Amniotic stem cell (primary cell): ENCODE data around the gene TLR3.
"Not testable (repeated sequence)": the region's sequence is repeated elsewhere in the genome, so short reads cannot be mapped to it uniquely, and the experiment has no call there.

Source experiments
- DNase-seq: peaks from one replicate; lab custom pipeline; 2025; lab: John Stamatoyannopoulos, UW

TLR3 gene

GRCh38 chr4:186050135-186050534 is 18.8 kb upstream of the TLR3 start:
- not testable (repeated sequence) for DNase-seq

- no peak for DNase-seq
These were observed 17.9 kb upstream of the TLR3 start for GRCh38 chr4:186051096-186051495.

DNA sequence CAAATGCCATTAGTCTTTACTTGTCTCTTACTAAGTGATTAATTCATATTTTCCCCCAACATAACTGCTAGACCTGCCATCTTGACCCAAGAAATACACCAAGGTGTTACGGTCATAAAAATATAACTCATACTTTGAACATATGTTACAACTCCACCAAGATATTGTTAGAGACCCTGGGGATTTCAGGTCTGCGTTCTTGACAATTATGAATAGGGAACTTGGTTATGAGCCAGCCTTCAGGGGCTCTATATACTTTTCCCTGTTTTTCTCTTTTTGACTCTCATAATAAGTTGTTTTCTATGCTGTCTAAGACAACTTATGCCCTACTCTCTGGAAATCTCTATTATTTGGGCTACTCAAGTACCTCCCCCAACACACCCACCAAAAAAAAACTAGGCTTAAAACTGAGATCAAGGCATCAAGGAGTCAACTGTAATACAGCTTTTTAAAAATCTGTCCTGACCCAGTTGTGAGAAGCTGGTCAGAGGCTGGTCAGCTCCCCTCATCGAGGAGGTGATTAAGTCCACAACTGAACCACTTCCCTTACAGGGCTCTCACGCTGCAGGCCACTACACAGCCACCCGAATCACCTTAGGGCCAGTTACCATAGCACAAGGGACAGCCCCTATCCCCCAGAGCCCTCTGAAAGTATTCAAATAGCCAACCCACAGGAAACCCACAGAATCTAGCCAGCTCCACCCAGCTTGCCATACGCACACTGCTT is 10.5 kb upstream of the TLR3 start:
- DNase-seq, result no peak

GRCh38 chr4:186058980-186059316 is 10.0 kb upstream of the TLR3 start:
- no peak for DNase-seq

DNA sequence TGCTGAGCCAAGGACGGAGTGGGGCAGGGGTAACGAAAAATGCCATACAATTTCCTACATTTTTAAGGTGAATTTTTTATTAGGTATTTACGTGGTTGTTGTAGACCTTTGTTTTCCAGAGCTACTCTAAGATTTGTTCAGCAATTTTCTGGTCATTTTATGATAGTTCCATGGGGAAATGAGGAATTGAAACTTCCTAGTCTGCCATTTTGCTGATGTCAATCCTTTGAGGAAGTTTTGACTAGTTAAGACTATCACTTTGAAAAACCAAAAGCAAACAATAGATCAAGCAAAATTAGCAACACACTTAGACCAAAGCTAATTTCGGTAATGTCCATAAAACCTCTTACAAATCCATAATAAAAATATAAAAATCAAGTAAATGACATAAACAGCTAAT is 7.0 kb upstream of the TLR3 start:
- no peak for DNase-seq

GRCh38 chr4:186067757-186068385 is 1.1 kb upstream of the TLR3 start:
- no peak for DNase-seq

DNA sequence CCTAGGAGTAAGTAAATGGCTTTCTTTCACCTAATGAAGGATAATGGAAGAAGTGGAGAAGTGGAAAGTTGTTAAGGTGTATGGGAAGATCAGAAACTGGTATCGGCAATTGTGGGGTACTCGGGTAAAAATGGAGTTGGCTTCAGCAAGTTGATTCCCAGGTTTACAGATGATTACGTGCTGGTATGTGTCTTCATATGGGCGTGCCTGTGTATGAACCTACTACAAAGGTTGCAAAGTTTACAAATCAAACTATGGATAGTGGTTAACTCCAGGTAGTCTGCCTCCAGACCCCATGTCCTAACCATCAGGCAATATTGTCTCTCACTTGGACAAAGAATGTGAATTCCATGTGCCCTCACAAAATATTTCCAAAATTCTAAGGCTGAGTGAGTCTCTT is 773 bp downstream of the TLR3 start:
- DNase-seq, result no peak

- no peak for DNase-seq
These were observed 3.6 kb downstream of the TLR3 start for GRCh38 chr4:186072516-186072915.

DNA sequence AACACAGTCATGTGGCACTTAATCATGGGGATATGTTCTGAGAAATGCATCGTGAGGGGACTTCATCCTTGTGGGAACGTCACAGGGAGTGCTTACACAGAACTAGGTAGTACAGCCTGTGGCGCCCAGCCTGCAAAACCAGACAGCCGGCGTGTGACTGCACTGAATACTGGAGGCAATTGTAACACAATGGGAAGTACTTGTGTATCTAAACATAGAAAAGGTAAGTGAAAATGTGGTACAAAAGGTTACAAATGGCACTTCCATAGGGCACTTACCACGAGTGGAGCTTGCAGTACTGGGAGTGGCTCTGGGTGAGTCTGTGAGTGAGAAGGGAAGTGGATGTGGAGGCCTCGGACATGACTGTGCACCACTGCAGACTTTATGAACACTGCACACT is 5.2 kb downstream of the TLR3 start:
- DNase-seq, result no peak

DNA sequence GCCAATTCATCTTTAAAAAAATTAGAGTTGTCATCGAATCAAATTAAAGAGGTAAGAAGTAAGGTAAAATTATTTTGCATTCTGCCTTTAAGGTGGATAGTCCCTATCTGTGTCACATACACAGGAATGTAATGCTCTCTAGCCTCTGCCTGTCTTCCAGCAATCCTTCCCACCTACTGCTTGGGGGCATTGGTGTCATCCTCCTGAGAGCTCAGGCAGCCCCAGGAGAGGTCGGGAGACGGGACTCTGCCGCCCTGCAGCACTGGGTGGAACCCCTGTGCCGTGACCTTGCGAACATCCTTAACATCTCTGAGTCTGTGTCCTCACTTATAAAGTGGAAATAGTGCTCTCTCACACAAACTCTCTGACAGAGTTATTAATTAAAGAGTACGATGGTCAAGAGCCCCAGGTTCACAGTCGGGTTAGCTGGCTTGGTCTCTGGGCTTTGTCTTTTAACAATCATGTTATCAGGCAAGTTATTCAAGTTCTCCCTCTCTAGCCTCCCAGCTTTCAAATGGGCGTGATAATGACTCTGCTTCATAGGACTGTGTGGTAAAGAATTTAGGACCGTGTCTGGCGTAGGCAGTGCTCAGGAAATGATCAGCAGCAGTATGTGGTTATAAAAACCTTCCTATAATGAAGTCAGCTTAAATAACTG is 10.2 kb downstream of the TLR3 start:
- DNase-seq, result no peak

GRCh38 chr4:186079694-186080093 is 10.7 kb downstream of the TLR3 start:
- no peak for DNase-seq

DNA sequence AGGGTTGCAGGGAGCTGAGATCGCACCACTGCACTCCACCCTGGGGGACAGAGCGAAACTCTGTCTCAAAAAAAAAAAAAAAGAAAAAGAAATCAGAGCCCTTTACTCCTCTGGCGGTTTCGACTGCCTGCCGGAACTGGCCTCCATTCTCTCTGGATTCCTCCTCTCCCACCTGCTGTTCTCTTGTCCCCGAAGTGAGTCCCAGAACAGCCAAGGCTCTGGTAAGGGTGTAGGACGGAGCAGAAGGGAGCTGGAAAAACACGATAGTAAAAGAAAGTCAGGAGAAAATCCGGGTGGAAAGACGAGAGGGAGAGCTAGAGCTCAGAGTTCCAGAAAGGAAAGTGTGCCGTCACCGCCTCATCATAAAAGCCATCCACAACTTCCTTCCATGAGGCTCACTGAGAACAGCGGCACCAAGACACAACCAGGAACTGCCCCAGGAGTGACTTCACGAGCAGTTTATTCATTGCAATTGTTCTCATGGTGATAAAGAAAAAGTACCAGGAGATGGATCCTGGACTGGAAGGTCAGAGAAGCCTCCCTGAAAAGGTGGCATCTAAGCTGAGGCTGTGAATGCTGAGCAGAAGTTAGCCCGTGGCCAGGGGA is 12.3 kb downstream of the TLR3 start:
- no peak for DNase-seq

DNA sequence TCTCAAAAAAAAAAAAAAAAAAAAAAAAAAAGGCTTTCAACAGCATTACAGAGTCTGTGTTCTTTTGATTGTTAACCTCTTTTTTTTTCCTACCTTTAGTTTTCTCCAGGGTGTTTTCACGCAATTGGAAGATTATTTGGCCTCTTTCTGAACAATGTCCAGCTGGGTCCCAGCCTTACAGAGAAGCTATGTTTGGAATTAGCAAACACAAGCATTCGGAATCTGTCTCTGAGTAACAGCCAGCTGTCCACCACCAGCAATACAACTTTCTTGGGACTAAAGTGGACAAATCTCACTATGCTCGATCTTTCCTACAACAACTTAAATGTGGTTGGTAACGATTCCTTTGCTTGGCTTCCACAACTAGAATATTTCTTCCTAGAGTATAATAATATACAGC is 13.3 kb downstream of the TLR3 start:
- DNase-seq, result no peak

- no peak for DNase-seq
These were observed 19.6 kb downstream of the TLR3 start for GRCh38 chr4:186088523-186088922.

DNA sequence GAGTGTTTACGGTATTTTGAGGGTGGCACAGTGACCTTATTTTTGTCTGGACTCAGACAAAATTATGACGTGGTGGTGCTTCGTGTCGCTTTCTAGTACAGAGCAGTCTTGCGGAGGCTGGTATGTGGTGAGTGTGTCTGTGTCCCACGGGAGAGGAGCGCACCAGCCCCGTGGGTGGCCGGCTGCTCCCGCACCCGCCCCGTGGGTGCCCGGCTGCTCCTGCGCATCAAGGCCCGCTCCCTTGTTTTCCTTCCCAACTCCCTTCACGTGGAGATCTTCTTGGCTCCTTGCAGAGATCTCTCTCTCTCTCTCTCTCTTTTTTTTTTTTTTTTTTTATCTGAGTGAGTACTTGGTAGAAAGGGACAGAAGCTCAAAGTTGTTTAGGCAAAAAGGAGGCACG is 23.3 kb downstream of the TLR3 start:
- no peak for DNase-seq

- DNase-seq, result no peak
These were observed 26.4 kb downstream of the TLR3 start for GRCh38 chr4:186095406-186095805.

GRCh38 chr4:186096681-186097165 is 27.8 kb downstream of the TLR3 start:
- no peak for DNase-seq

- no peak for DNase-seq
These were observed 28.4 kb downstream of the TLR3 start for GRCh38 chr4:186097386-186097785.

DNA sequence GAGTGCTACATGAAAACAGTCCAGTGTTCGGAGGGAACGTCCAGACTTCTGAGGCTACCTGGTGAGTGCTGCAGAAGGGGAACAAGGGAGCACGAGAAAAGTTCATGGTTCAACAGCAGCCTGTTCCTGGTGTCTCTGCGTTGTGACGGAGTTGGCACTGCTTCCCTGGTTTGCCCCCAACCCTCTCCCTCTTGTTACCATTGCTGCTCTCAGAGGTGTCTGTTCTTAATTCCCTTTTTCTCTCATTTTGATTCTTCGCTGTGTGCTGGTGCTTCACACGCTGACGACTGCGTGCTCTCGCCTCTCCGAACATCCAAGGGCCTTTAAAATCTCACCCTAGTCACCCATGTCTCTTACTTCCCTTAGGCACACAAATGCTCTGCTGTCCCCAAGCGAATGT is 34.0 kb downstream of the TLR3 start:
- no peak for DNase-seq

GRCh38 chr4:186104114-186104889 is 35.3 kb downstream of the TLR3 start, which contains the start of gene FAM149A:
Gene FAM149A, plus strand, starts transcription at chr4:186104704.
- no peak for DNase-seq

DNA sequence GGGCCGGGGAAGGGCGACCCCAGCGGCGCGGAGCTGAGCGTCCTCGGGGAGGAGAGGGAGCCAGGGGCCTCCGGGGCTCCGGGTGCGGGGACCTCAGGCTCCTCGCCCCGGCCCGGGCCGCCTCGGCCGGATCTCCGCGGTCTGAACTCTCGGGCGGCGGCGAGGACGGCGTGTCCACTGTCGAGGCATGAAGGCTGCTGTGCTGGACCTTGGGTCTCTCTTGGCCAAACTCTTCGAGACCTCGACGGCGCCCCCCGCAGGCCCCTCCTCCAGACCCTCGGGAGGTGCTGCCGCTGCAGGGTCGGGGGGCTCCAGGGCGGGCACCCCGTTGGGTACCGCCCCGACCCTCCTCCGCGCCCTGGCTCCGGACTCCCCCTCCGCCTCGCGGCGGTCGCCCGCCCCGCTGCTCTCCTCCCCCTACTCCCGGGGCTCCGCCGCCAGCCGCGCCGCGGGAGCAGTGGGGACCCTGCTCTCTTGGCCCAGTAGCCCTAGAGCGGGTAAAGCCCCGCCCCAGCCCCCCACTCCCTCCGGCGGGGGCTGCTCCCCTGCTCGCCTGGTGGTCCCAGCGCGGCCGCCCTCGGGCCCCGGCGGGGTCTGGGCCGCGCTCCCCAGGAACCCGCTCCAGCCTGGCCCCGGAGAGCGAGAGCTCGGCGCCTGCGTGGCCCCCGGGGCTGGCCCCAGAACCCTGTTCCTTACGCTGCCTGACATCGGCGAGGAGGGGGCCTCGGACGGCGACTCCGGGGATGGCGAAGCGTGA is 36.1 kb downstream of the TLR3 start:
- DNase-seq, result no peak
